HG03064 (cell line): ENCODE data around the gene LIPE.

Source experiments
- ATAC-seq: cut with Tn5 transposase; IDR thresholded peaks from one replicate; pipeline ENCODE4 v1.9.1; 2021; ENCODE audit warnings: low read depth; ENCODE audit not compliant: unreplicated experiment

The LIPE gene

DNA sequence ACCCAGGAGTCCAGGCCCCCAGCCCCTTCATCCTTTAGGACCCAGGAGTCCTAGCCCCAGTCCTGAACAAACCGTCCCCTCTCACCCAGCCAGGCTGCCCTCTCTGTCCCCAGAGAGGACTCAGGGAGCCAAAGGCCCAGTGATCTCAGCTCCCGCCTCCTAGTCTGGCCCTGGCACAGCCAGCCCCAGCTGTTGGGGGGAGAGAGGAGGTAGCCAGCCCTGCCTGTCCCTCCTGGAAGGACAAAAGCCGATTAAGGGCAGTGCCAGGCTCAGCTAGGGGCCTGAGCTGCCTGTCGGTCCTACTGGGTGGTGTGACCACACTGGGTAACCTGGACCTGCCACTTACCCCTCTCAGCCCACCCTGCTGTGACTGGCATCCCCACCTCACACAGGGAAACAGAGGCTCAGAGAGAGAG, 14.5 kb downstream of the LIPE start:
- no peak for ATAC-seq

DNA sequence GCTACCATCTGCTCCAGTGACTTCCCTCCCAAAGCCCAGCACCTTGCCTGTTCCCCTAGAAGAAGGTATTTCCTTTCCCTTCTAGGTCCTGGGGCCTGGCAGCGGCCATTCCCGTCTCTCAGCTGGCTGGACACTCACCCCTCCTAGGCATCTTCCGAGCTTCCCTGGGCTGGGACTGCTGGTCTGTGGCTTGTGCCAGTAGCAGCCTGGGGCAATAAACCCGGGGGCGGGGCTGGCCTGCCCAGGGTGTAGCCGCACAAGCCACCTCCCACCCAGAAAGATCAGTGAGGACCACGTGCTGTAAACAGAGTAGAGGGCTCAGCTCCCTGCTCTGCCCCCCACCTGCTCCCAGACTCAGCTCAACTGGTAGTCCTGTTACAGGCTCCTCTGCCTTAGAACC, 15.0 kb downstream of the LIPE start:
- no peak for ATAC-seq

DNA sequence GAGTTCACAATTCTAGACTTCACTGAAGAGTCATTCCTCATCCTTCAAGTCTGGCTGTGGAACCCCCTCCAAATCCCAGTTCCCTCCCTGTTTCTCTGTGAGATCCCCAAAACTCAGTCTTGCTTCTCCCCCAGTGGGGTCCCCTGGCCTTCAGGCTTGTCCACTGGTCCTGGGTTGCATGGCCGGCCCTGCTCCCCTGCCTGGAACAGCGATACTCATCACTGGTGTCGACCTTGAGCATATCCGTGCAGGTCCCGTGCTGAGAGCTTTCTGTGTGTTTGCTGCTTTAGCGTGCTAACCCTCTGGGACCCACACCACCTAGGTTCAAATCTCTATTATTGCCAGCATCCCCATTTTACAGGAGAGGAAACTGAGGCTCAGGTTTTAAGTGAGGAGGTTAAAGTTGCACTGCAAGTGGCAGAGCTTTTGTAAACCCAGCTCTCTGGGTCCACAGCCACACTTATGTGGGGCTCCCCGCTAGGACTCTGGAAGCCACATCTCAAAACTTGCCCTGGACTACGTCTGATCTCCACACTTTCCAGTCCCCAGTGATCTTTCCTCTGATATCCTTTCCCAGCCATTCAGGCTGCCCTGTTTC, 15.5 kb downstream of the LIPE start:
- ATAC-seq: no peak

DNA sequence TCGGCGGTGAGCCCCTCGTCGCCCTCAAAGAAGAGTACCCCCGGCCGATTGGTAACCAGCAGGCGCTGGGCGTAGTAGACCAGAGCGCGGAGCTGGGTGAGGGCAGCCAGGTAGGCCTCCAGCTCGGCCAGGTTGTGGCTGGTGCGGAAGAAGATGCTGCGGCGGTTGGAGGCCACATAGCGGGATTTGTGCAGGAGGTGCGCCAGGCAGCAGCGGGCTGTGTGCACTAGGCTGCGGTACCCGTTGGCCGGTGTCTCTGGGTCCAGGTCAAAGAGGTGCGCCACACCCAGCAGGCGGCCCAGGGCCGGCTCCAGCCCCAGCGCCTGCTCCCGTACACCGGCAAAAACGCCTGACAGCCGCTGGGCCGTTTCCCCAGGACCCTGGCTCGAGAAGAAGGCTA, 16.8 kb downstream of the LIPE start:
- no peak for ATAC-seq

DNA sequence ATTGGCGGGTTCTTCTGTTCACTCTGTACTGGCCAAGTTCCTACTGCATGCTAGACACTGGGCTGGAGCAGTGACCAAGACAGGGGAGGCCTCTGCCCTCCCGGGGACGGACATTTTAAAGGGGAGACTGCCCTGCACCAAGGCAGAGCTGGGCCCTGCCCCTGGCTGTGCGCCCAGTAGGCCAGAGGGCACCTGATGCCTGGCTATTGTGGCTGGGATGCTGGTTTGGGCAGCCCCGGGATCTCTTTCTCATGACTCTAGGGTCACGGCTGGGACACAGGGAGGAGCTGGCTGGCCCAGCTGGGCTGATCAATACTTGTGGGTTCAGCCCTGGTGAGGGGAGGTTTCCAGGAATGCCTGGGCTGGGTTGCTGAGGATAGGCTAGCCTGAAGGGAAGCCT, 17.7 kb downstream of the LIPE start:
- ATAC-seq: no peak

DNA sequence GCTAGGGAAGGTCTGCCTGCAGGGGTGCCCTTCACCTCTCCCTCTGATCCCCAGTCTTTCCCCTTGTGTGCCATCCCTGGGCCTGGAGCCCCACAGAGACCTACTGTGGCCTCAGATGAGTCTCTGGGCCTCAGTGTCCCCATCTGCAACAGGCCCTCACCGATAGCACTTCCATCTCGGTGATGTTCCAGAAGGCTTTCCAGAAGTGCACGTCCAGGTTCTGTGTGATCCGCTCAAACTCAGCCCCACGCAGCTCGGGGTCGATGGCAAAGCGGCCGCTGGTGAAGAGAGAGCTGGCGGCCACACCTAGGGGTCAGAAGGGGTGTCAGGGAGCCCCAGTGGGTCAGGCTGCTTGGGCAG, 19.4 kb downstream of the LIPE start:
- ATAC-seq: no peak

DNA sequence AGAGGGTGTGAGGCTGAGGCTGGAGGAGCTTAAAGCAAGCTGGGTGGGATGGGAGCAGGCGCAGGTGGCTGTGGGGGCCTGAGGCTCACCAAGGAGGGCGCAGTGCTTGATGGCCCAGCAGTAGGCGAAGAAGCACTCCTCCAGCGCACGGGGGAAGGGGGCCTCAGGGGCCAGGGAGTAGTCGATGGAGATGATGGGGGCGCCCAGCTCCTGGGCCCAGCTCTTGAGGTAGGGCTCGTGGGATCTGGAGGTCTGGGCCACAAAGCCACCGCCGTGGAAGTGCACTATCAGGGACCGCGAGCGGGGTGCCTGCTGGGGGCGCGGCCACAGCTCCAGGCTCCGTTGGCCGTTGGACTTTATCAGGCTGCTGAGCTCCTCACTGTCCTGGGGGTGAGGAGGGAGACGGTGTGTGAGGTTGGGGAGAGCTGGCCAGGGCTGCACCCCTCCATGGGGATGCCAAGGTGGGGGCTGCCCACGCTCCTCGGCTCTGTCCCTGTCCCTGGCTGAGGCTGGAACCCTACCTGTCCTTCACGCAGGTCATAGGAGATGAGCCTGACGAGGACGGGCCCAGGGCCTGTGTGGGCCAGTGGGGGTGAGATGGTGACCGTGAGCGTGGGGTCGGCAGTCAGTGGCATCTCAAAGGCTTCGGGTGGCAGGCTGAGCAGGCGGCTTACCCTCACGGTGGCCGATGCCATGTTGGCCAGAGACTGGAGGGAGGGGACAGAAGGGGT, 19.9 kb downstream of the LIPE start:
- ATAC-seq: no peak

DNA sequence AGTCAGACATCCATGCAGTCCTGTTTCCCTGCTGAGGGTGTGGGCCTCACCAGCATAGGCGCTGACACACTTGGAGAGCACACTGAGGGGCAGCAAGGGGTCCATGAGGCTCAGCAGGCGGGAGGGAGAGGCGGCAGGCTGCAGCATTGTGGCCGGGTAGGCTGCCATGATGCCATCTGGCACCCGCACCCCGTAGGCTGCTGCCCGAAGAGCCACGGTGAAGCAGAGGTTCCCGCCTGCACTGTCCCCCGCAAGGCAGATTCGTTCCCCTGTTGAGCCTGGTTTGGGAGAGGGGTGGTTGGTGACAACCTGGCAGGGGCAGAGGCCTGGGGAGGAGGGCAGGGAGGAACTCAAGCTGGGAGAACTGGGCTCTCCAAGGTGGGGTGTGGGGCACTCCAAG, 21.1 kb downstream of the LIPE start:
- ATAC-seq: no peak

DNA sequence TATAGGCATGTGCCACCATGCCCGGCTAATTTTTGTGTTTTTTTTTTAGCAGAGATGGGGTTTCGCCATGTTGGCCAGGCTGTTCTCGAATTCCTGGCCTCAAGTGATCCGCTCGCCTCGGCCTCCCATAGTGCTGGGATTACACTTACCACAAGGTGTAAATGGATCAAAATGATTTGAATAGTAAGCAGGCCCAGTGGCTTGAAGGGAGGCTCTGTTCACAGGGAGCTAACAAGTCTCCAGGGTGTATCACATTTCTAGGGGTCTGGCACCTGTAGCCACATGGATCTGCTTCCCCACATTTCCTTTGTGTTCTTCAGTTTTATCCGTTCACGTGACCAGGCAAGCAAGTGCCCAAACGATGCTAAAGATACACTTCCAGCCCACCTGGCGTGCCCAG, 23.6 kb downstream of the LIPE start:
- ATAC-seq: no peak

DNA sequence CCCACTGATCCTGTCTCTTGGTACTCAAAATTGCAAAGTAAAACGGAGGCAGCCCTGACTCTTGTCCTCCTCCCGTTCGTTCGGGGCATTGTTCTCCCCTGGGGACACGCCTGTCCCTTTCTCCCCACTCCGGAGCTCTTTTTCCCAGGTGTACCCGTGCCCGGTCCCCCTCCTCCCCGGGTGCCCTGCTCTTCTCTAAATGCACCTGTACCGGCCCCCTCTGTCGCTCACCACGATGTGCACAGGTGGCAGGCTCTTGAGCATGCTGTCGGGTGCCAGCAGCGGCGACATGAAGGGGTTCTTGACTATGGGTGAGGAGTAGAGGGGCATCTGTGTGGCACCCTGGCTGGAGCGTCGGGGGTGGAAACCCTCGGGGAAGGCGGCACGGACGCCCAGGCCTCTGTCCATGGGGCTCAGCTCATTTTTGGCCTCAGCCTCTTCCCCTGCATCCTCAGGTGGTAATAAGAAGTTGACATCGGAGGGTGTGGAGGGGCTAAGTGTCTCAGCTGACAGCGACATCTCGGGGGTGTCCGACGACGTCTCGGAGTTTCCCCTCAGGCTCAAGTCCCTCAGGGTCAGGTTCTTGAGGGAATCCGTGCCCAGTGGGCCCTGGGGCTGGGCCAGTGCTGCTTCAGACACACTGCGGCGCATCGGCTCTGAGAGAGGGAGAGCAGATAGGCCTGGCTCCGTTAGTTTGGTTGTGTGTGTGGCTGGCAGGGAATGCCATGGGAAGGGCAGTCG, 24.6 kb downstream of the LIPE start:
- ATAC-seq: no peak

DNA sequence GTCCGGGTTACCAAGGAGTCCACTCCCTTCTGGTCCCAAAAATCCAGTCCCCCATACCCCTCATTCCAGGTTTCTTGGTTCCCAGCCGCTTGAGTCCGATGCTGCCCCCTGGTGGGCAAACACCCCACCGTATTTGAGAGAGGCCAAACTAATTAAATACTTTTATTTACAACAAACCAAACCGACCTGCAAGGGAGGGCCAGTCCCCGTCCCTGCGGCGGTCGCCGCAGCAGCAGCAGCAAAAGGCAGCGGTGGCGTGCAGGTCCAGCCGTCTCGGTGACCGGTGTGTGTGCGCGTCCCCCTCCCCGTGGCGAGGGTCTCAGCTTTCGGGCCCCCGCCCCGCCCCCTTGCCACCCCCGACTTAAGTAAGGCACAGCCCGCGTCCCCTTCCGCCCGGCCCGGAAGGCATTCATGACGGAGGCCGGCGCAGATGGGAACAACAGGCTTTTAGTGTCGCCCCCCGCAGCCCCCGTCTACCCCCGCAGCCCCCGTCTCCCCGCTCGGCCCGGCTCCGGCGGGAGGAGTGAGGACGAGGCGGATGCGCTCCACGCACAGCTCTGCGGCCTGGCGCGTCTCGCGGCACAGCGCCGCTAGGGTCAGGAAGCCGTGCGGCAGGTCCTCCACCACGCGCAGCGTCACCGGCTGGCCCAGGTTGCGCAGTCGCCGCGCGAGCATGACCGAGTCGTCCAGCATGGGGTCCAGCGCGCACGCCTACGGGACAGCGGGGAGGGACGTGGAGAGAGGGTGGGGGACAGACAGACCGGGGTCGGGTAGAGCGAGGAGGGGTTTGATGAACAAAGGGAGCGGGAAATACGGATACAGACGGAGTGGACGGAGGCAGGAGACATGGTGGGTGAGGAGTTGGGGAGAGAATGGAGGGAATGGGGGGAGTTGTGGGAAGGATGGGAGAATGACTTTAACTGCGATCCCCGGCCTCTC, 25.6 kb downstream of the LIPE start:
- ATAC-seq: no peak

DNA sequence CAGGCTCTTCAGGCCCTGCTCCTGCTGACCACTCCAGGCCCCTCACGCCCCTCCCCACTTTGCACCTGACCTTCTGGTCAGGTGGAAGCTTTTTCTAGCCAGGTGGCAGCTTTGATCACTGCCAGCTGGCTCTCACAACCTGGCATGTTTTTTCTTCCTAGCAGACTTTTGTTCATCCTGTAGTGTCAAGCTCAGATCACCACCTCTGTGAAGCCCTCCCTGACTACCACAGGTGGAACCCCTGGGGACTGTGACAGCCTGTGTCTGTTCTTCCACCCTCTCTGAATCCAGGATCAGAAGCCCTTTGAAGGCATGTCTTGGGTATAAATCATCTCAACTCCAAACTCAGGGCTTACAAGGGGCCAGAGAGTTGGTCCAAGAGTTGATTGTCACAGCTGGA, 26.8 kb downstream of the LIPE start:
- ATAC-seq: no peak

DNA sequence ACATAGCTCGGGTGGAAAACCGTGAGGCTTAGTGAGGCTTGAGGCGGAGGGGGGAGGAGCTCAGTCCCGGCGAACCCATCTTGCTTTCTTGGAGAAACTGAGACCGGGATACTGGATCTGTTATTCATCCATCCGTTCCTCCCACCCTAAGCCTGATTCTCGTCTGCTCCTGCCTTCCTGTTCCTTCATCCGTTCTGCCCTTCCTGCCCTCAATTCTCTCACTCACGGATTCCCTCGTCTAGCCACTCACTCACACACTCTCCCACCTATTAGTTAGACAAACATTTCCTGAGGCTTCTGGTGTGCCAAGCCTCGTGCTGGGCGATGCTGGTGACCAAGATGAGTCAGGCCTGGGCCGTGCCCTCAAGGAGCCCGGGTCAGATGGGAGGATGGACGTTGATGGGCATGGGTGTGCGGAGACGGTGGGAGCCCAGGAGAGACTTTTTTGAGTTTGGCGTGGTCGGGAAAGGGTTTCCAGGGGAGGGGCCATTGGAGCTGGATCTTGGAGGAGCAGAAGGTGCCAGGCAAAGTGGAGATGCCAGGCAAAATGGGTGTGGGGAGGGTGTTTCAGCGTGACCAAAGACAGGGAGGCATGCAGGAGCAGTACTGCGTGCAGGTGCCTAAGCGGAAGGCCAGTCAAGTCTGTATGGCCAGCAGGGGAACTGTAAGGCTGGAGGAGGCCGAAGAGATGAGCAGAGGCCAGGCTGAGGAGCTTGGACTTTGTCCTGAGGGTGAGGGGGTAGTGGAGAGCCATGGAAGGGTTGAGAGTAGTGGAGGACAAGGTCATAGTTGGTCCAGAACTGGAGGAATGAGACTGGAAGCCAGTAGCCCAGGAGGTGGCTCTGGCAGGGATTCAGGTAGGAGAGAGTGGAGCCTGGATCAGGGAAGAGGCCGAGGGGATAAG, 29.7 kb downstream of the LIPE start:
- no peak for ATAC-seq

DNA sequence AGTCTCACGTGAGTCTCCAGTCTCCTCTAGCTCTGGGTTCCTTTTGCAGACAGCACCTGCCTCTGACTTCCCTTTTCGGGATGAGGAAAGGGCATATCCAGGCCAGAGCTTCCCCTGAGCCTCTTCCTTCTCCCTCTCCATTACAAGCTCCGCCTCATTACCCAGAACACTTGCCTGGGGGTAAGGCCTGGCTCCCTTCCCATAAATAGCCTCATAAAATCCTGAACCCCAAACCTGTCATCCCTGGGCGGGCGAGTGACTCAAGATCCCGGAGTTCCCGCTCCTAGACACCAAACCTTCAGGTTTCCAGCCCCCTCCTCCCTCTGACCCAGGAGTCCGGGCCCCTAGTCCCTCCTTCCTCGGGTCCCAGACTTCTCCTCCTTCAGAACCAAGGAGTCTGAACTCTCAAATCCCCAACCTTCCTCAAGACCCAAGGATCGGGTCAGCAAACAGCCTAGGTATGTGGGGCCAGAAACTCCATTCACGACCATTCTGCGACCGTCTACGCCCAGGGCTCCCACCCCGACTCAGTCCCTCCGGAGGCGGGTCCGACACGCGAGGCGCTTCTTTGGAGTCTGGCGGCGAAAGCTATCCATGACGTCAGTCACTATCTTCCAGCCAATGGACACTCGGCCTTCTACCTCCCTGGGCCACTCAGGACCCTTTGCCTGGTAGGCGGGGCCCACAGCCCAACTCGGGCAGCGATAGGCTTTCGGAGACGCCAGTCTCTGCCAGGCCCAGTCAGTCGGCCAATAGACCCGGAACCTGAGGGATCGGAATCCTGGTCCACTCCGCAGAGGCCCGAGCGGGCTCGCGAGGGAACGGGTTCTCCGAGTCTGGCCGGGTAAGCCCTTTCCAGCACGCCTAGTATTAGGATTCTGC, 30.6 kb downstream of the LIPE start:
- peak; percentile 89 for ATAC-seq

DNA sequence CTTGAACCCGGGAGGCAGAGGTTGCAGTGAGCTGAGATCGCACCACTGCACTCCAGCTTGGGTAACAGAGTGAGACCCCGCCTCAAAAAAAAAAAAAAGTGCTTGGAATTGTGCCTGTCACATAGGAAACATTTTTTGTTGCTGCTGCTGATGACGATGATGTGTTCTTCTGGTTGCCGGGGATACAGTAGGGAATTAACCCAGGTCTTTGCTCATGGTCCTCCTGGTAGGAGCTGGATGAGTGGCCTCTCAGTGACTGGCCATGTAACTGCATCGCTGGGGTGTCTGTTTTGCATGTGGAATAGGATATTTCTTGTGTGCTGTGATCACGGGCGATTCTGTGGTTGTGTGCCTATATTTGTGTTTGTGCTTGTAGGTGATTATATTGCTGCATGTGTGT, 32.4 kb downstream of the LIPE start:
- no peak for ATAC-seq

DNA sequence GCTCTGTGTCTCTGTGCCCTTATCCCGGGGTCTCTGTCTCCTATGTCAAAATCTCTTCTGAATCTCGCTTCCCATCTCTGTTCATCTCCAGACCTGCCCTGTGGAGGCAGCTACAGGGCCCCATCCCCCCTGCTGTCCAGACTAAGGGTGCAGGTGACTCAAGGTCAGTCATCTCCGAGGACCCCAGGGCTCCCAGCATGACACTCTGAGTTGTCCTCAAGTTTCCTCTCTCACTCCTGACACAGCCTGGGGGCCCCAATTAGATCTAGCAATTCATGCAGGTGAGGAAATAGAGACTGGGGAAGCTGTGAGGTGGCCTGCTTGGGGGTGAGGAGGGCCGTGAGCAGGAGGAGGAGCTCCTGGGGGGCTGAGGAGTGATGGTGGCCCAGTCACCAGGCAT, 35.0 kb downstream of the LIPE start:
- ATAC-seq: no peak

DNA sequence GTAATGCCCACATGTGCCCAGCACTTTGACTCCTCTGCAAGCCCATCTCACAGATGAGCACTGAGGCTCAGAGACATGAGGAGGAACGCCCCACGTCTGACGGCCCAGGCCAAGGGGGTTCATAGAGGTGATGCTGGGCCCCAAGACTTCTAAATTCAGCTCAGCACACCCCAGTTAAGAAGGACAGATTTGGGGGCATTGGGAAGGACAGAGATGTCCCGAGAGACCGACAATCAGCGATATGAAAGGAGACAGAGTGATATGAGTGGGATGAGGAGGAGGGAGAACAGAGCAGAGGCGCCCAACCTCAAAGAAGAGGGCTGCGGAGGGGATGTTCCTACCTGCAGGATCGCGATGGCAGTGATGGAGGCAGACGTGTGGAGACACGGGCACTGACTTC, 37.3 kb downstream of the LIPE start, which contains the start of gene CNFN:
TSS of gene CNFN (minus strand) at position 399 of the 400 bp plus-strand sequence. CDS start 1,260 bp downstream, outside the sequence.
- no peak for ATAC-seq

DNA sequence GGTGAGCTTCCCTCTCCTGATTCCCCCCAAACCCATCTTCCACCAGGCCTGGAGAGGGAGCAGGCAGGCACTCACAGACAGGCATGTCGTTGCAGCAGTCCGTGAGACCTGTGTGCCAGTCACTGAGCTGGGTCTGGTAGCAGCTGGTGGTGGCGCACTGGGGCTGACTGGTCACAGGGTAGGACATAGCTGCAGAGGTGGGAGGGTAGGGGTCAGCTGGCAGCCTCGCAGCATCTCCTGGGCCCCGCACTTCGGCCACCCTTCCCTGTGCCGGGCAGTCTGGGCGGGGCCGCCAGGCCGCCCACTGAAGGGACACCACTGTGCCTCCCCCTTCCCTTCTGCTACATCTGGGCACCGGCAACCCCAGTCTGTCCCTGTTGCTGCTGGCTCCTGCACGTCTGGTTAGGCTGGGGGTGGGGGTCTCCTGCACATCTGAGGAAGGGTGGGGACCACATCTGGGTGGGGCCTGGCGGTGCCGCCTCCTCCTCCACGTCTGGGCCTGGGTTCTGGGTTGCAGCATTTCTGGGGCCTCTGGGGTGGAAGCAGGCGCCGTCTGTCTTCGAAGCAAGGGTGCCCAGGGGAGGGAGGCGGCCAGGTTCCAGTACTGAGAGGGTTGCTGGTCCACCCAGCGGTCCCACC, 38.2 kb downstream of the LIPE start:
- no peak for ATAC-seq
